Measurements from ENCODE around the gene PCDH20. TPM values are rescaled to one million over a fixed set of nuclear protein-coding genes. Genes with fewer than 3 reads are reported as not detected.
"Not testable (repeated sequence)": the region's sequence is repeated elsewhere in the genome, so short reads cannot be mapped to it uniquely, and the experiment has no call there.

Gene PCDH20, protein sequence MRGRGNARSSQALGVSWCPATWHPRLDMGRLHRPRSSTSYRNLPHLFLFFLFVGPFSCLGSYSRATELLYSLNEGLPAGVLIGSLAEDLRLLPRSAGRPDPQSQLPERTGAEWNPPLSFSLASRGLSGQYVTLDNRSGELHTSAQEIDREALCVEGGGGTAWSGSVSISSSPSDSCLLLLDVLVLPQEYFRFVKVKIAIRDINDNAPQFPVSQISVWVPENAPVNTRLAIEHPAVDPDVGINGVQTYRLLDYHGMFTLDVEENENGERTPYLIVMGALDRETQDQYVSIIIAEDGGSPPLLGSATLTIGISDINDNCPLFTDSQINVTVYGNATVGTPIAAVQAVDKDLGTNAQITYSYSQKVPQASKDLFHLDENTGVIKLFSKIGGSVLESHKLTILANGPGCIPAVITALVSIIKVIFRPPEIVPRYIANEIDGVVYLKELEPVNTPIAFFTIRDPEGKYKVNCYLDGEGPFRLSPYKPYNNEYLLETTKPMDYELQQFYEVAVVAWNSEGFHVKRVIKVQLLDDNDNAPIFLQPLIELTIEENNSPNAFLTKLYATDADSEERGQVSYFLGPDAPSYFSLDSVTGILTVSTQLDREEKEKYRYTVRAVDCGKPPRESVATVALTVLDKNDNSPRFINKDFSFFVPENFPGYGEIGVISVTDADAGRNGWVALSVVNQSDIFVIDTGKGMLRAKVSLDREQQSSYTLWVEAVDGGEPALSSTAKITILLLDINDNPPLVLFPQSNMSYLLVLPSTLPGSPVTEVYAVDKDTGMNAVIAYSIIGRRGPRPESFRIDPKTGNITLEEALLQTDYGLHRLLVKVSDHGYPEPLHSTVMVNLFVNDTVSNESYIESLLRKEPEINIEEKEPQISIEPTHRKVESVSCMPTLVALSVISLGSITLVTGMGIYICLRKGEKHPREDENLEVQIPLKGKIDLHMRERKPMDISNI
- not detected in 2 replicates for total RNA-seq (2014; rRNA removed)
- polyA plus RNA-seq (2012): not detected

DNA sequence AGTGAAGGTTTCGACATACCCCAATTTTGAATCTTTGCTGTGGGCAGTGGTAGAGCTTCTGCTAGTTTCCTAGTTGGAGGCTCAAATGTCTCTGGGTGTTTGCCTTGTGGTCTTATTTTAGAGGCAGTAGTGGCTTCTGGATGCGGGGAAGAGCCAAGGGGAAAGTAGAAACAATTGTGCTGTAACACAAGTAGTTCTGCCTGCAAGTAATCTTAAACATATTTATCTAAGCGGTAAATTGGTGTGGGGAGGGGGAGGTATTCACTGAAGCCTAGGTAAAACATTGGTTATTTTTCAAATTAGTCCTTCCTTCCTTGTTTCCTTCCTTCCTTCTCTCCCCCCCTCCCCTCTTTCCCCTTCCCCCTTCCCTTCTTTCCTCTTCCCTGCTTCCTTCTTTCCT, at the start of gene PCDH20:
Gene PCDH20, minus strand, starts transcription at position 101 of the 400 bp plus-strand sequence. CDS start 691 bp downstream, outside the sequence.
- DNase-seq (ENCODE audit: low read depth): no peak

DNA sequence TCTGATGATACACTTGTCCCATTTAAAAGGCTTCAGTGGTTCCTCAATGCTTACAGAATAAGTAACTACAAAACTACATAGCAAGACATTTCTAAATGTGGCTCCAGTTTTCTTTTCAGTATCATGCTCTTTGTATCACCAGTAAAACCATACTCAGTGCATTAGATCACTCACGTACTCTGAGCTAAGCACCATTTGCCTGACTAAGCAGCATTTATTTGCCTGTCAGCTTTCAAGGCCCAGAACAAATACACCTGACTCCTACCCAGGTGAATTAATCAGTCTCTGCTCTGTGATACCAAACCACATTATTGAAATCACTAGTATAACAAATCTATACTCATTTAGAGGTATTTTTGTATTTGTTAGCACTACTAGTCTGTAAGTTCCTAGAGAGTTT, 47.4 kb upstream of the PCDH20 start:
- DNase-seq (ENCODE audit: low read depth): no peak

DNA sequence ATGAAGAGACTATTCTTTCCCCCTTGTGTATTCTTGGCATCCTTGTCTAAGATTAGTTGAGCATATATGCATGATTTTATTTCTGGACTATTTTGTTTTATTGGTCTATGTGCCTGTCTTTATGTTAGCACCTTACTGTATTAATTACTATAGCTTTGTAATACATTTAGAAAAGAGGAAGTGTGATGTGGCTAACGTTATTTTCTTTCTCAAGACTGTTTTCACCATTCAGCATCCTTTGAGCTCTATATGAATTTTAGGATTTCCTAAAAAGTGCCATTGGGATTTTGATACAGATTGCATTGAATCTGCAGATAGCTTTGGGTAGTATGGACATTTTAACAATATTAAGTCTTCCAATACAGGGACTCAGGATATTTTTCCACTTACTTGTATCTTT, 37.5 kb upstream of the PCDH20 start:
- DNase-seq (ENCODE audit: low read depth): no peak

- DNase-seq (ENCODE audit: low read depth): no peak
Measured at GRCh38 chr13:61432029-61432428, 16.4 kb upstream of the PCDH20 start.

GRCh38 chr13:61423915-61424314, 8.3 kb upstream of the PCDH20 start:
- no peak for DNase-seq (ENCODE audit: low read depth)

- no peak for DNase-seq (ENCODE audit: low read depth)
Measured at GRCh38 chr13:61417086-61417570, 1.5 kb upstream of the PCDH20 start.

GRCh38 chr13:61415058-61415721, 459 bp downstream of the PCDH20 start:
- no peak for DNase-seq (ENCODE audit: low read depth)

DNA sequence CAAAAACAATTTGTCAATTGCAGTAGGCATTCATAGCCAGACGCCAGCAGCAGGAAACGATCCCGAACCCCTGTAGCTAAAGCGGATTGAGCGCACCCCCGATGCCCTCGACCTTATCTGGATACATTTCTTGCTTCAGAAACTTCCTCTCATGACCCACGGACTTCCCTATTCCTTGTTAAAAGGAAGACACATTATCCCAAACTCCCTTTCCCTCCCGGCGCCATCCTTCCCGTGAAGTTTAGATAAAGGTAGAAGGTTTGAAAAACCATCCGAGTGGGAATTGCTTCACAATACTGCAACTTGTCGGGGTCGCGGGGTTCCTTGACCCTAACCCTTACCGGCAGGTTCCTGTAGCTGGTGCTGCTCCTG, 977 bp downstream of the PCDH20 start:
- no peak for DNase-seq (ENCODE audit: low read depth)

DNA sequence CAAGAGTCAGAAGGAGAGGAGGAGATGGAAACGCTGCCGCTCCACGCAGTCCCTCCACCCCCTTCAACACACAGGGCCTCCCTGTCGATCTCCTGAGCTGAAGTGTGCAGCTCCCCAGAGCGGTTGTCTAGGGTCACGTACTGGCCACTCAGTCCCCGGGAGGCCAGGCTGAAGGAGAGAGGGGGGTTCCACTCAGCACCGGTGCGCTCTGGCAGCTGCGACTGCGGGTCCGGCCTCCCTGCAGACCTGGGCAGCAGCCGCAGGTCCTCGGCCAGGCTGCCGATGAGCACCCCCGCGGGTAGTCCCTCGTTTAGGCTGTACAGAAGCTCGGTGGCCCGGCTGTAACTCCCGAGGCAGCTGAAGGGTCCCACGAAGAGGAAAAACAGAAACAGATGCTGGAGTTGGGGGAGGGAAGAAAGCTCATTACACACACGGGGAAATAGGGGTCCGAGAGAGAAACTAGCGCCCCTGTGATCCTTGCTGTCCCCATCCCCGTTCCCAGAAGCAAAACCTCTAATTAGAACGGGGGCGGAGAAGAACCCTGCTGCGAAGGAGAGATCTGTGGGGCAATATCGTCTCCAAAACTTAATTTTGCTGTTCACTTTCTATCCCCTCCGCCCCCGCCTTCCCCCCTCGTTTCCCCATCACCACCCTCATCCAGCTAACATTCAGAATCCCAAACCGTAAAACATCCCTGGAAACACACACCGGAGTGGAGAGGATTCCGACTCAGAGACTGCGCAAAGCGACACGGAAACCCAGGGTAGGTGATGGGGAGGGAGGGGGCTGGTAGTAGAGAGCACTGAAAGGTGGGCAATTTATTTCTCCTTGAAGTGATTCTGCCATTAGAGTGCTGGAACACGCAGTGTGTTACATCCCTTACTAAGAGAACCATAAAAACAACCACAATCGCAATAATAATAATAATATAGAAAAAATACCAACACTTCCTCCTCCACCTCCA, 1.8 kb downstream of the PCDH20 start:
- DNase-seq (ENCODE audit: low read depth): no peak

GRCh38 chr13:61410669-61411297, 4.9 kb downstream of the PCDH20 start:
- no peak for DNase-seq (ENCODE audit: low read depth)

DNA sequence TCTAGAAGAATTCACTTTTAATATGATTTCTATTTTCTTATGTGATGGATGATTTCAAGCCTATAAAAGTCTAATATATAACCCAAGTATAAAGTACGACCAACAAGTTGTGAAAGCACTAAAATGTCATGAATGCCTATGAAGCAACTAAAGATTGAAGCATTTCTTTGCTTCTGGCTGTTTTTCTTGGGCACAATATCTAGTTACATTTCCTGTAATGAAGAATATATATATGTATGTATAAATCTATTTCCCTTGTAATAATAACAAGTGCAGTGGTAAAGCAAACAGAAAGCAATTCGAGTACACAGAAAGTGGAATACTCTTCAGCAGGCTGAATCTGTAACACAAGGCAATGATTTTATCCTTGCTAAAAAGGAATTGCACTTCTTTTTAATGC, 5.4 kb downstream of the PCDH20 start:
- DNase-seq (ENCODE audit: low read depth): no peak

DNA sequence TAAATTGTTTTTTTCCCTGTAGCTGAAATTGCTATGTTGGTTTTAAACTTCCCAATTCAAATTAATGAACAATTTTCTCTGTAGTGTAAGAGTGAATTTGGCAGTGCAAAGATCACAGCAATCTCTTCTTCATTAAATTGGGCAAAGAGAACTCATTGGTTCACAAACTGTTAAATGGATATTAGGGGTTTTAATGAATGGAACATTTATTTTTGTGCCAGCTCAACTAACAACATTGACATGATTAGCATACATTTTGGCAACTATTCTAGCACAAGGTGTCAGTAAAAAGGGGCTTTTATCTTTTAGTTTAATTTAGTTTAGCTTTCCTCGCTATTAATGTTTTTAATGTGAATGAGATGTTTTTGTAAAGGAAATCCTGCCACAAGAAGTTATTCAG, 7.1 kb downstream of the PCDH20 start:
- DNase-seq (ENCODE audit: low read depth): no peak

DNA sequence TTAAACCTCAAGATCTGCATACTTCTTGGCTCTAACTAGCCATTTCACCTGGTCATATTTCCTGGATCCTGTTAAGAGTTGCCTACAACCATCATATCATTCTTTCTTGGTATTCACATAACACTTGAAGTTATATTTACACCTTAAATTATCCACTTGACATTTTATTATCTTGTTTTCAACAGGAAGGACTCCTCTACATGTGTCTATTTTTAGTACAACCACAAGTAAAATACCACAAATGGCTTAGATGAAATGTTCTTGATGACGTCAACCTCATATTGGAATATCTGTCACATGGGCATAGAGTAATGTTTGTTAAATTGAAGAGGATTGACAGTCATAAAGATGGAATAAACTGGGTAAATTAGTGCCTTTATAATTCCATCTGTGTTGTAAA, 9.4 kb downstream of the PCDH20 start:
- DNase-seq (ENCODE audit: low read depth): no peak

- DNase-seq (ENCODE audit: low read depth): no peak
Measured at GRCh38 chr13:61396121-61396520, 19.5 kb downstream of the PCDH20 start.

DNA sequence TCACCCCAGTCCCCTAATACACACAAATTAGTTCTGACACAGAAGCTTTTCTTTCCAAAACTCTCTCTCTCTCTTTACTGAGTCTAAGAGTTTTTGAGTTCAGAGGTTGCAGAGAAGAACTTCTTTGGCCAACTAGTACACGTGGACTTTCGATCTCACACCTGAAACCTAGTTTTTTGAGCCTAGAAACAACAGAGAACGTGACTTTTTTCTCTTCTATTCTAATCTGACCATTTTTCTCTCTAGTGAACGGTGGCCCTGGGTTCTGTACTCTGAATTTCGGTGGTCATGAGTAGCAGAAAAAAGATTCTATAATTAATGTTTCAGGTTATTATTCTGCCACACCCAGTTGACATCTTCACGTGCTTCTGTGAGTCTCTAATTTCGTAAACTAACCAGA, 24.2 kb downstream of the PCDH20 start:
- no peak for DNase-seq (ENCODE audit: low read depth)

DNA sequence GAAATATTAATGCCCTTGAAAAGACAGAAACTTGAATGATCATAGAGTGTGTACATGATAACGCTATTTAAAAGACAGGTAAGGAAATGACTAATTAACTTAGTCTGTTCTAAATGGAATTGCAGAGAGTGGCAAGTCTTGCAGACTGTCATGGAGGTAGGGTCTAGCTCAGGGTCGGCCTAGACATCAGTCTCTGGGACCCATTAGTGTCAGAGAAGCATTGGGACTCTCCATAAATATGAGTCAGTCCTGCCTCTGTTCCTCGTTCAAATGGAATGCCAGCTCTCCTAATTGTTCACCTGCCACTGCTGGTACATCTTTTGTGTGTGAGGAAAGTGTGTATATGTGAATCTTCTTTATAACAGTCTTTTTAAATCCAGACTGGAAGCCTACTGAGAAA, 28.0 kb downstream of the PCDH20 start:
- DNase-seq (ENCODE audit: low read depth): no peak

DNA sequence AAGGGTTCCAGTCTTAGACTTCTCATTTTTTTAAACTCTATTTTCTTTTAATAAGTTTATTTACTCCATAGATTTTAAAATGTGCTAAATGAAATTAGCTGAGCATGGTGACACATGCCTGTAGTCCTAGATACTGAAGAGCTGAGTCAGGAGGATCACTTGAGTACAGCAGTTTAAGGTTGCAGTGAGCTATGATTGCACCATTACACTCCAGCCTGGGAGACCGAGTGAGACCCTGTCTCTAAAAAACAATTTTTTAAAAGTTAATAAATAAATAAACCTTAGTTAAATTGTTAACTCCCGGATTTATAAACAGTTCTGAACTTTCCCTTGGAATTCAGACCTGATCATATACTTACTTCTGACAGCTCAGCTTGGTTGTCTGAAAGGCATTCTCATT, 32.5 kb downstream of the PCDH20 start:
- DNase-seq (ENCODE audit: low read depth): no peak

DNA sequence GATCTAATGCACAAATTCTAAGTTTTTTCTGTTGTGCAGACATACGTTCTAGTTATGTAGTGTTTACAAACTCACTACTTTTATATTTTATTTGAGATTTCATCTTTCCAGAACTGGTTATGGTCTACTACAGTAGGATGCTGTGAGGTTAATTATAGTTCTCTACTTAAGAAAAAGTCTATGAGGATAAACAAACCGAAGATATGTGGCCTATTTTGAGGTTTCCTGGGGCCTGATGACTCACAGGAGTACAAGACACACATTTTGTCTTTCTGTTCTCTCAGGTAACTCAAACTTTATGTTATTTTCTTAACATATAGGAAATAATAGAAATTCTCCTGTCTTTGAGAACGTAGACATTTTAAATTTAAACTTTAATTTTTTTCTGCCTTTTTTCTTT, 45.1 kb downstream of the PCDH20 start:
- DNase-seq (ENCODE audit: low read depth): no peak

GRCh38 chr13:61364690-61365089, 51.0 kb downstream of the PCDH20 start:
- not testable (repeated sequence) for DNase-seq (ENCODE audit: low read depth)

DNA sequence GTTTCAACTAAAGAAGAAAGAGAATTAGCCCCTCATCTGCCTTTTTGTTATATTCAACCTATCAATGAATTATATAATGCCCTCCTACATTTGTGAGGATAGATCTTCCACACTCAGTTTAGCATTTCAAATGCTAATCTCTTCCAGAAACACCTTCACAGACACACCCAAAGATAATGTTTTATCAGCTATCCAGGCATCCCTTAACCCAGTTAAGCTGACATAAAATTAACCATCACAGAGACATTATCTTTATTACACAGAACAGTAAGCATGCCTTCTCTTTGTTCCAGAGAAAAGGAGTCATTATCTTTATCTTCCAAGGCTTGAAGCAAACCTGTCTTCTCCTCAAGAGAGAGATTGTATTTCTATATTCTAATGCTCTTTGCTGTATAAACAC, 53.1 kb downstream of the PCDH20 start:
- no peak for DNase-seq (ENCODE audit: low read depth)
